Caco-2 (cell line): Measurements from ENCODE around the gene RLN3. TPM values are rescaled to one million over a fixed set of nuclear protein-coding genes. Genes with fewer than 3 reads are reported as not detected.

Source experiments
- BruUV-seq: library from RNA; stranded (reverse); fragments of 400-500 nt; replicated peaks from 2 replicates; lab custom pipeline; 2021; lab: Mats Ljungman, UMichigan
- CTCF ChIA-PET: fragments of 300-600 bp; sonication (Branson Sonifier 250); formaldehyde crosslinking; loops from one replicate; lab custom pipeline; 2022; ENCODE audit warnings: antibody characterized with exemption; lab: Charles Lee
- POLR2A ChIA-PET: fragments of 300-600 bp; sonication (Branson Sonifier 250); formaldehyde crosslinking; loops from one replicate; lab custom pipeline; 2022; ENCODE audit warnings: antibody characterized with exemption; lab: Charles Lee
- DNase-seq, 2 experiments: peaks; one replicate each; pipeline versions ENCODE4 v3.0.0 to v3.0.0-alpha.2; 2020 to 2022
- H3K27me3 ChIP-seq: replicated peaks from 2 replicates; pipeline ENCODE4 v1.6.0; 2011; ENCODE audit warnings: low read length; ENCODE audit not compliant: control insufficient read depth, insufficient read depth
- H3K36me3 ChIP-seq: 2 replicates; pipeline ENCODE4 v1.5.1; 2011; ENCODE audit warnings: low read length; ENCODE audit not compliant: control insufficient read depth, insufficient read depth
- H3K4me1 ChIP-seq: fragments of 250-450 bp; sonication (Bioruptor Pico); 2 replicates; pipeline ENCODE4 v1.5.1; 2020; ENCODE audit warnings: mild to moderate bottlenecking
- H3K4me3 ChIP-seq: 2 replicates; pipeline ENCODE4 v1.5.1; 2011; ENCODE audit warnings: low read depth, mild to moderate bottlenecking, control low read depth, low read length
- H3K9me3 ChIP-seq: fragments of 250-450 bp; sonication (Bioruptor Pico); 2 replicates; pipeline ENCODE4 v1.5.1; 2020; ENCODE audit warnings: mild to moderate bottlenecking, moderate library complexity
- H3K27ac Mint-ChIP-seq: one replicate; pipeline ENCODE4 v1.8.0; 2022; ENCODE audit warnings: mixed read lengths; ENCODE audit not compliant: unreplicated experiment
- H3K27me3 Mint-ChIP-seq: one replicate; pipeline ENCODE4 v1.8.0; 2022; ENCODE audit warnings: mixed read lengths; ENCODE audit not compliant: insufficient read depth, unreplicated experiment
- H3K36me3 Mint-ChIP-seq: one replicate; pipeline ENCODE4 v1.8.0; 2022; ENCODE audit warnings: mild to moderate bottlenecking, mixed read lengths; ENCODE audit not compliant: insufficient read depth, unreplicated experiment
- H3K4me1 Mint-ChIP-seq: one replicate; pipeline ENCODE4 v1.8.0; 2022; ENCODE audit warnings: low read depth, mixed read lengths; ENCODE audit not compliant: unreplicated experiment
- H3K4me3 Mint-ChIP-seq: one replicate; pipeline ENCODE4 v1.8.0; 2022; ENCODE audit warnings: mild to moderate bottlenecking, moderate library complexity, mixed read lengths; ENCODE audit not compliant: unreplicated experiment
- H3K9me3 Mint-ChIP-seq: one replicate; pipeline ENCODE4 v1.8.0; 2022; ENCODE audit warnings: mixed read lengths; ENCODE audit not compliant: unreplicated experiment
- intact Hi-C: fragments of 100-400 bp; cut with micrococcal nuclease; formaldehyde crosslinking; loops from one replicate; pipeline ENCODE4 v1.10.0; 2022; ENCODE audit not compliant: unreplicated experiment
- total RNA-seq: library from RNA; stranded (reverse); gene quantifications from 2 replicates; pipeline ENCODE4 v1.2.3, GENCODE V29; 2022
- TF ChIP-seq, protein P1 (sequence below), 2 experiments: fragments of 200-600 bp in 1 of 2; IDR thresholded peaks; 1 replicate in 1 of 2; 2 replicates in 1 of 2; pipeline versions ENCODE4 v1.5.1 to v1.8.0; 2011 to 2022; ENCODE audit warnings: antibody characterized with exemption in 1 of 2, control low read depth in 1 of 2, inconsistent platforms in 1 of 2, low read depth in 1 of 2, low read length in 1 of 2, mild to moderate bottlenecking in 1 of 2, moderate library complexity in 1 of 2; ENCODE audit not compliant: insufficient read depth in 1 of 2, severe bottlenecking in 1 of 2, unreplicated experiment in 1 of 2

Gene RLN3
- total RNA-seq, 1 experiment from 2014 or later: not detected

DNA sequence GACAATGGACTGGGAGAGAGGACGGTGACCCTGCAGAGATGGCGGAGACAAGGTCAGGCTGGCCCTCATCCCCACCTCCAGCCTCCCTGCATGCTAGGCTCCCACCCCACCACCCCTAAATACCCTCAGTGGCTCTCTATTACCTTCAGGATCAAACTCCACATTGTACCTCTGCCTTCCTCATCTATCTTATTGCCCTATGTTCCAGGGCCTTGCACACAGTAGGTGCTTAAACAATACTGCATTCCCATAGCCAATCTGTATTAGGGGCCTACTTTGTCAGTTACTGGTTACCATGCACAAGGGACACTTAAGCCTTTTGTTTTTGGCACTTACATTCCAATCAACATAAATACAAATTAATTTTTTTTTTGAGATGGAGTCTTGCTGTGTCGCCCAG is 27.4 kb downstream of the RLN3 start:
- no peaks in the 10 kb centered on the region for H3K27me3 ChIP-seq
- ChIA-PET POLR2A (no interaction called here), CTCF (no interaction called here)
- no peak overlapping the region for H3K27ac Mint-ChIP-seq
- H3K9me3 ChIP-seq: no peaks in the 10 kb centered on the region
- H3K27me3 Mint-ChIP-seq: no peaks in the 10 kb centered on the region
- no TSS peak for BruUV-seq
- H3K4me3 Mint-ChIP-seq: no peak overlapping the region
- intact Hi-C loops: no loop called here
- peaks cover 14% of the 10 kb centered on the region for H3K4me1 Mint-ChIP-seq
- H3K4me1 ChIP-seq: peaks cover 13% of the 10 kb centered on the region
- H3K36me3 ChIP-seq: no peaks in the 10 kb centered on the region; the same call in 1 of the 2 replicates
- TF ChIP-seq, protein P1, sequence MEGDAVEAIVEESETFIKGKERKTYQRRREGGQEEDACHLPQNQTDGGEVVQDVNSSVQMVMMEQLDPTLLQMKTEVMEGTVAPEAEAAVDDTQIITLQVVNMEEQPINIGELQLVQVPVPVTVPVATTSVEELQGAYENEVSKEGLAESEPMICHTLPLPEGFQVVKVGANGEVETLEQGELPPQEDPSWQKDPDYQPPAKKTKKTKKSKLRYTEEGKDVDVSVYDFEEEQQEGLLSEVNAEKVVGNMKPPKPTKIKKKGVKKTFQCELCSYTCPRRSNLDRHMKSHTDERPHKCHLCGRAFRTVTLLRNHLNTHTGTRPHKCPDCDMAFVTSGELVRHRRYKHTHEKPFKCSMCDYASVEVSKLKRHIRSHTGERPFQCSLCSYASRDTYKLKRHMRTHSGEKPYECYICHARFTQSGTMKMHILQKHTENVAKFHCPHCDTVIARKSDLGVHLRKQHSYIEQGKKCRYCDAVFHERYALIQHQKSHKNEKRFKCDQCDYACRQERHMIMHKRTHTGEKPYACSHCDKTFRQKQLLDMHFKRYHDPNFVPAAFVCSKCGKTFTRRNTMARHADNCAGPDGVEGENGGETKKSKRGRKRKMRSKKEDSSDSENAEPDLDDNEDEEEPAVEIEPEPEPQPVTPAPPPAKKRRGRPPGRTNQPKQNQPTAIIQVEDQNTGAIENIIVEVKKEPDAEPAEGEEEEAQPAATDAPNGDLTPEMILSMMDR (IDR thresholded peaks at IDR 0.05; ENCODE audit: insufficient read depth in 1 of 2, low read depth in 1 of 2, low read length in 1 of 2, severe bottlenecking in 1 of 2, unreplicated experiment in 1 of 2): no peak
- H3K4me3 ChIP-seq: no peak overlapping the region
- no peak for DNase-seq
- H3K9me3 Mint-ChIP-seq: no peaks in the 10 kb centered on the region
- H3K36me3 Mint-ChIP-seq: peaks cover 12% of the 10 kb centered on the region

- Mint-ChIP-seq H3K4me1 (peaks cover 14% of the 10 kb centered on the region), H3K27ac (no peak overlapping the region), H3K4me3 (no peak overlapping the region), H3K27me3 (no peaks in the 10 kb centered on the region), H3K9me3 (no peaks in the 10 kb centered on the region), H3K36me3 (peaks cover 15% of the 10 kb centered on the region)
- POLR2A ChIA-PET: no interaction called here
- intact Hi-C loops: no loop called here
- no peak for DNase-seq
- peaks cover 21% of the 10 kb centered on the region for H3K4me1 ChIP-seq
- no TSS peak for BruUV-seq
- TF ChIP-seq, protein P1 (IDR thresholded peaks at IDR 0.05; ENCODE audit: insufficient read depth in 1 of 2, low read depth in 1 of 2, low read length in 1 of 2, severe bottlenecking in 1 of 2, unreplicated experiment in 1 of 2): no peak
- H3K36me3 ChIP-seq: no peaks in the 10 kb centered on the region; the same call in 1 of the 2 replicates
- H3K9me3 ChIP-seq: no peaks in the 10 kb centered on the region
- H3K27me3 ChIP-seq: no peaks in the 10 kb centered on the region
- H3K4me3 ChIP-seq: no peak overlapping the region
- CTCF ChIA-PET: interaction anchor here (0.6 kb wide), 2 partner anchors 11 kb away, joined by 3 to 4 read pairs; no protein-coding TSS in a partner anchor
Observed at GRCh38 chr19:14056069-14056666, 28.2 kb downstream of the RLN3 start.

DNA sequence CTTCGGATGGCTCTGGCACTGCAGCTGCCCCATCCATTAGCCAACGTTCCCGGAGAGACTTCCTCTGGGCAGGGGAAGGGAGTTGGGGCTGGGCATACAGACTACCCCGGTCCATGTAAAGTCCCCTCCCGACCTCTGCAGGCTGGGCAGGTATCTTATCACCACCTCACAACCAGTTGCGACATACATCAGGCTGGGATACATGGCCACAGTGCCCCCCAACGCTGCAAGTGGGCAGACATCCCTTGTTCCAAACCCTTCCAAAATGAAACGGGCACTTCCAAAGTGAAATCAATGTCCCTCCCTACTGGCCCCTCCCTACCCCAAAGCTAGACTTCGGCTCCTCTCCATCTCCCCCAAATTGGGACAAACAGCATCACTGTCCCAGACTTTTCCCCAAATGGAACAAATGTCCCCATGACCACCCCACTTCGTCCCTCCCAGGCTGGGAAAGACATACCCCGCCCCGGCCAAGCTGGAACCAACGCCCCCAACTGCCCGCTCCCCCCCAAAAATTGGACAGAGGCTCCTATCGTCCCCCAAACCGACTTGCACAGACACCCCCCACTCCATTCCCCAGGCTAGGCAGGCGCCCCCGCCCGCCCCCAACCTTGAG is 28.9 kb downstream of the RLN3 start:
- Mint-ChIP-seq H3K4me1 (peaks cover 14% of the 10 kb centered on the region), H3K27me3 (no peaks in the 10 kb centered on the region), H3K4me3 (no peak overlapping the region), H3K36me3 (peaks cover 19% of the 10 kb centered on the region), H3K9me3 (no peaks in the 10 kb centered on the region), H3K27ac (no peak overlapping the region)
- ChIA-PET POLR2A (no interaction called here), CTCF (interaction anchor here (0.6 kb wide), 1 partner anchor 12 kb away, joined by 4 read pairs; no protein-coding TSS in a partner anchor)
- TF ChIP-seq, protein P1 (IDR thresholded peaks at IDR 0.05; ENCODE audit: insufficient read depth in 1 of 2, low read depth in 1 of 2, low read length in 1 of 2, severe bottlenecking in 1 of 2, unreplicated experiment in 1 of 2): no peak
- Histone ChIP-seq H3K9me3 (no peaks in the 10 kb centered on the region), H3K36me3 (no peaks in the 10 kb centered on the region; the same call in 1 of the 2 replicates), H3K4me1 (peaks cover 28% of the 10 kb centered on the region), H3K27me3 (no peaks in the 10 kb centered on the region), H3K4me3 (no peak overlapping the region)
- intact Hi-C loops: no loop called here
- no peak for DNase-seq
- BruUV-seq: no TSS peak
